Measurements from ENCODE around the gene SLC35E3. TPM values are rescaled to one million over a fixed set of nuclear protein-coding genes. Genes with fewer than 3 reads are reported as not detected.

SLC35E3 gene
- total RNA-seq, 2 experiments from 2014 or later = 5.3 to 5.6 TPM

- H3K27ac Mint-ChIP-seq = no peak overlapping the region
- no peak overlapping the region for H3K4me3 Mint-ChIP-seq
- POLR2A ChIA-PET = no interaction called here
- intact Hi-C loops (cut with micrococcal nuclease) = no loop called here
- H3K27me3 Mint-ChIP-seq = no peaks in the 10 kb centered on the region
- H3K4me1 Mint-ChIP-seq (ENCODE audit: low read depth) = peaks cover 28% of the 10 kb centered on the region
- H3K36me3 Mint-ChIP-seq (ENCODE audit: low read depth) = peaks cover 18% of the 10 kb centered on the region
- DNase-seq (no peak), ATAC-seq (no peak)
- H3K9me3 Mint-ChIP-seq = no peaks in the 10 kb centered on the region
- no peak for TF ChIP-seq CTCF (IDR thresholded peaks at IDR 0.05)
- CTCF ChIA-PET = no interaction called here
These were observed 4.5 kb downstream of the SLC35E3 start for GRCh38 chr12:68750506-68750905.

GRCh38 chr12:68755536-68756243, 9.7 kb downstream of the SLC35E3 start:
- ATAC-seq = no peak
- Mint-ChIP-seq H3K27me3 (no peaks in the 10 kb centered on the region), H3K4me1 (ENCODE audit: low read depth) (peaks cover 2% of the 10 kb centered on the region), H3K36me3 (ENCODE audit: low read depth) (peaks cover 29% of the 10 kb centered on the region), H3K9me3 (no peaks in the 10 kb centered on the region), H3K4me3 (no peak overlapping the region), H3K27ac (no peak overlapping the region)
- TF ChIP-seq CTCF (IDR thresholded peaks at IDR 0.05) = no peak
- ChIA-PET POLR2A (no interaction called here), CTCF (interaction anchor here (1.6 kb wide), 1 partner anchor 9 kb away, joined by 4 read pairs; no protein-coding TSS in a partner anchor)
- no peak for DNase-seq
- intact Hi-C loops (cut with micrococcal nuclease) = no loop called here

DNA sequence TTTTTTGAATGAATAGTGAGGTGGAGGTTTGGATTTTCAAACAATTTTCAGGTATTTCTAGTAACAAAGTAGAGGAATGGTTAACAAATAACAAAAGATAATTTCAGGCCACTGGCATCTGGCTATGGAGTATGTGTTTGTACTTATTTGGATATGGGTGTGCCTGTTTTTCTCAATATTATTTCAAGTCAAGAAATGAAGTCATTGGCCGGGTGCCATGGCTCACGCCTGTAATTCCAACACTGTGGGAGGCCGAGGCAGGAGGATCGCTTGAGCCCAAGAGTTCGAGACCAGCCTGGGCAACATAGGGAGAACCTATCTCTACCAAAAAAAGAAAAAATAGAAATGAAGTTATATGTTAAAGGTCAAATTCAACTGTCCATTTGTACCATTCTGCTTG, 13.9 kb downstream of the SLC35E3 start:
- ATAC-seq (no peak), DNase-seq (no peak)
- H3K27ac Mint-ChIP-seq = no peak overlapping the region
- no peak for TF ChIP-seq CTCF (IDR thresholded peaks at IDR 0.05)
- ChIA-PET CTCF (no interaction called here), POLR2A (no interaction called here)
- no peaks in the 10 kb centered on the region for H3K27me3 Mint-ChIP-seq
- peaks cover 23% of the 10 kb centered on the region for H3K36me3 Mint-ChIP-seq (ENCODE audit: low read depth)
- H3K4me1 Mint-ChIP-seq (ENCODE audit: low read depth) = no peaks in the 10 kb centered on the region
- intact Hi-C loops (cut with micrococcal nuclease) = no loop called here
- no peak overlapping the region for H3K4me3 Mint-ChIP-seq
- no peaks in the 10 kb centered on the region for H3K9me3 Mint-ChIP-seq

DNA sequence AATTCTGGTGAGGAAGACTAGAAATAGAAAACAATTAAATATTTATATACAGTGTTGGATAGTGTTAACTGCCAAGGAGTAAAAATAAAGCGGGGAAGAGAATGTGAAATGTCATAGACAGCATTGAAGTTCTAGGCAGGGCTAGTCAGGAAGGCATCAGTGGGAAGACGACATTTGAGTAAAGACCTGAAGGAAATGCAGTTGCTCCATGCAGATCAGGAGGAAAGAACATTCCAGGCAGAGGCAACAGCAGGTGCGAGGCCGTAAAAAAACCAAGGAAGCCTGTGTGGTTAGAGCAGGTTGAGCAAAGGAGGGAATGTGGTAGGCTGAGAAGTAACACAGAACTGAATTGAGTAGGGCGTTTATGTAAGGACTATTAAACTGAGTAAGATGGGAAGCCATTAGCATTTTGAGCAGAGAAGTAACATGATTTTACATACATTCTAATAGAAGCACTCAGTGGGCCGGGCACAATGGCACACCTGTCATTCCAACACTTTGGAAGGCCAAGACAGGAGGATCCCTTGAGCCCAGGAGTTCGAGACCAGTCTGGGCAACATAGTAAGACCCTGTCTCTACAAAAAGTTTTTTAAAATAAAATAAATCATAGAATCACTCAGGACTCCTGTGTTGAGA, 14.9 kb downstream of the SLC35E3 start:
- H3K9me3 Mint-ChIP-seq = no peaks in the 10 kb centered on the region
- peaks cover 16% of the 10 kb centered on the region for H3K36me3 Mint-ChIP-seq (ENCODE audit: low read depth)
- TF ChIP-seq CTCF (IDR thresholded peaks at IDR 0.05) = no peak
- intact Hi-C loops (cut with micrococcal nuclease) = no loop called here
- H3K27me3 Mint-ChIP-seq = no peaks in the 10 kb centered on the region
- DNase-seq (no peak), ATAC-seq (no peak)
- no peak overlapping the region for H3K4me3 Mint-ChIP-seq
- H3K4me1 Mint-ChIP-seq (ENCODE audit: low read depth) = no peaks in the 10 kb centered on the region
- H3K27ac Mint-ChIP-seq = no peak overlapping the region
- ChIA-PET CTCF (no interaction called here), POLR2A (no interaction called here)

- no peak for ATAC-seq
- H3K4me3 Mint-ChIP-seq = no peak overlapping the region
- H3K27ac Mint-ChIP-seq = no peak overlapping the region
- H3K36me3 Mint-ChIP-seq (ENCODE audit: low read depth) = peaks cover 13% of the 10 kb centered on the region
- CTCF ChIA-PET = no interaction called here
- no peaks in the 10 kb centered on the region for H3K4me1 Mint-ChIP-seq (ENCODE audit: low read depth)
- no peaks in the 10 kb centered on the region for H3K9me3 Mint-ChIP-seq
- POLR2A ChIA-PET = no interaction called here
- no peaks in the 10 kb centered on the region for H3K27me3 Mint-ChIP-seq
- no peak for DNase-seq
- intact Hi-C loops (cut with micrococcal nuclease) = no loop called here
- TF ChIP-seq CTCF (IDR thresholded peaks at IDR 0.05) = no peak
These were observed 15.5 kb downstream of the SLC35E3 start for GRCh38 chr12:68761442-68761812.
